HG02981 (cell line): ENCODE data around the gene KMT2D.

Experiments used
- ATAC-seq: cut with Tn5 transposase; IDR thresholded peaks from one replicate; pipeline ENCODE4 v1.9.1; 2021; ENCODE audit warnings: mild to moderate bottlenecking, moderate library complexity; ENCODE audit not compliant: unreplicated experiment

Gene KMT2D

DNA sequence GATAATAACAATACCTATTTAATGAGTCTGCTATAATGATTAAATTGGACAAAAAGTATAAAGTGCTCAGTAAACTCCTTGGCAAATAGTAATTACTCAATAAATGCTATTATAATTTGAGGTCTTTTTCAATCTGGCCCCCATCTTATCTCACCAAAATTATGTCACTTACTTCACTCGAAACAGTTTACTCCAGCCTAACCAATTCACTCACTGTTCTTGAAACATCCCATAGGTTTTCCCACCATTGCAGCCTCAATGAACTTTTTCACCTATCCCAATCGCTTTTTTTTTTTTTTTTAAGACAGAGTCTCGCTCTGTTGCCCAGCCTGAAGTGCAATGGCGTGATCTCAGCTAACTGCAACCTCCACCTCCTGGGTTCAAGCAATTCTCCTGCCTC lies 24.6 kb downstream of the KMT2D start:
- no peak for ATAC-seq

DNA sequence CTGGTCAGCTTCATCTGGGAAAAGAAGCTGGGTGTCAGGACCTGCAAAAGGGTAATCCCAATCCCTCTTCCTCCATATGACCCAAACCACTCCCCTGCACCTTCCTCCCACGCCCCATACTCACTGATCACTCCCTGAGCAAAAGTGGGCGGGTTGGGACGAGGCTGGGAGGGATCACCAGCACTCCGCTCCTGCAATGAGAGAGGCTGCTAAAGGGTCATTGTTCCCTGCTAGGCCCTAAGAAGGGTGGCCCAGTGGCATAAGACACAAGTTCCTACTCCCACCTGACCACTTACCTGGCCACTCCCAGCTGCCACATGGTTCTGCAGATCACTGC lies 26.3 kb downstream of the KMT2D start:
- no peak for ATAC-seq

DNA sequence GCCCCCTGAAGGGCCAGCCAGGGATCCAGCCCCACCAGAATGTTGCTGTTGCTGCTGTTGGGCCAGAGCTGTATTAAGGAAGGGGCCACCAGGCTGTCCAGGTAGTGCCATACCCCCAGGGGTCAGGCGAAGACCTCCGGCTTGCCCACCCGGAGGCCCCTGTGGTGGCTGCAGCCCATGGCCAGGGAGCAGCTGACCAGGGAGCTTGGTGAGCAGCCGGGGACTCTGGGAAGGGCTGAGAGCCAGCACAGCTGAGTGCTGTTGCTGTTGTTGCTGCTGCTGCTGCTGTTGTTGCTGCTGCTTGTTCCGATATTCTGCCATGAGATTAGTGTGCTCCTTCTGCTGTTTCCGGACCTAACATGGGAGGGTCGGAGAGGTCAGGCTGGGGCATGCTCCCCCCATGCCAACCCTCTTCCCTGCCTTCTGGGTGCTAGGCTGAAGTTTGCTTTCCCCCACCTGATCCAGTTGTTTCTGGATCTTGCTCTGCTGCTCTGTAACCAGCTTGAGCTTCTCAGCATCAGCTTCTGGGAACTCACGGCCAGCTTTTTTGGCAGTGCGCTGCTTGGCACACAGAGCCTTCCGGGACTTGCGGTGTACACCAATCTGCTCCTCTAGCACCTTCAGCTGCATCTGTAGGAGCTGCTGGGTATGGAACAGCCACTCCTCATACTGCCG lies 26.8 kb downstream of the KMT2D start:
- no peak for ATAC-seq

DNA sequence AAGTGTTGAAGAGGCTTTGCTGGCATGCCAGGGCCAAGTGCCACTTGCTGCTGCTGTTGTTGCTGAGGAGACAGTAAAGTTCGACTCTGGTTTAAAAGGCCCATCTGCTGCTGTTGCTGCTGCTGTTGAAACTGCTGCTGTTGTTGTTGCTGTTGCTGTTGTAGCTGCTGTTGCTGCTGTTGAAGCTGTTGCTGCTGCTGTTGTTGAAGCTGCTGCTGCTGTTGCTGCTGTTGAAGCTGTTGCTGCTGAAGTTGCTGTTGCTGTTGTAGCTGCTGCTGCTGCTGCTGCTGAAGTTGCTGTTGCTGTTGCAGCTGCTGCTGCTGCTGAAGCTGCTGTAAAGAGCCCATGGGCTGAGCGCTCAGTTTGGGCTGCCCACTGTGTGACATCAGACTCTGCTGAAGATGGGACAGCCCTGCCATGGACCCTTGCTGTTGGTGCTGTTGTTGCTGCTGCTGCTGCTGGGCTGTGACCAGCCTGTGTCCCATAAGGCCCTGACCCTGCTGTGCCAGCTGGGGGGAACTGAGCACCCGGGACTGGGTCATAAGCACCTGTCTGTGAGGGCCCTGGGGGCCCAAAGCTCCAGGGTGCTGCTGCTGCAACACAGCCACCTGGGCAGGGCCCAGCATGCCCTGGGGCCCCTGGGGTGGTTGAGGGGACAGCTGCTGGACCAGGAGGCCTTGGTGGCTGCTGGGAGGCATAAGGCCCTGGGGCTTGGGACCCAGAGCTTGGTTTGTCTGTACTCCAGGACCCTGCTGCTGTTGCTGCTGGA lies 27.7 kb downstream of the KMT2D start:
- ATAC-seq: no peak

DNA sequence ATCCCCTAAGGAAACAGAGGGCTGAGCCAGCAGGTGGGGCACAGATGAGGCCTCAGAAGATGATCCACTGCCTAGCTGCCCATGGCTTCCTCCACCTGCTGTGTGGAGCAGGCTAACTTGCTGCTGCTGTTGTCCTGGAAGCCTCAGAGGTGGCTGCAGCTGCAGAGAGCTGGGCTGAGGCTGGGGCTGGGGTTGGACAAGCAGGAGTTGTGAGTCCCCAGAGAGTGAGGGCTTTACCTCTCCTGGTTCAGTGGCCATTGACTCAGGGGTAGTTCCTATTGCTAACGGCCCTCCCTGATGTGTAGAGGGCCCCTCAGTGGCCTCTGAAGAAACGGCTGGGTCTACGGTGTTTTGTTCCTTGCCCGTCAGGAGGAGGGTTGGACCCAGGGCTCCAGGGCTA lies 28.3 kb downstream of the KMT2D start:
- ATAC-seq: no peak

DNA sequence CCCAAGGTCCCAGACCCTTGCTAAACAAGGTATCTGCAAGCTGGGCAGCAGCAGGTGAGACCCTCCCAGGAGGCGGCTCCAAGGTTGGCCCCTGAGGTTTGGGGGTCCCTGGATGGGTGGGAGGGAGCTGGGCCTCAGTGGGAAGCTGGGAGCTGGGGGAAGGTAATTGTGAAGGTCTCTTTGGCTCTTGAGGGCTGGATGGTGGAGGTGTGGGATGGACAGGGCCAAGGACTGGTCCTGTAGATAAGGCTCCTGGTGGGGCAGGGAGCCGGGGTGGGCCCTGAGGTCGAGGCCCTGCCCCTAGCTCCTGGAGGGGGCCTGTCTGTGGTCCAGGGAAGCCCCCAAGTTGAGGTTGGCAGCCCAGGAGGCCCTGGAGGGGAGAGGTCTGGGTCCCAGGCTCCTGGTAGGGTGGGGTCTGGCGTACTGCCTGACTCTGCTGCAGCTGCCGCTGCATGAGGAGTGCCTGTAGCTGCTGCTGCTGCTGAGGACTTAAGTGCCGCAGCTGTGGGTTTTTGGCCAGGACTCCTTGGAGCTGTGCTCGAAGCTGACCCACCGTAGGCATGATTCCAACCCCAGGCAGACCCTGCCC lies 28.9 kb downstream of the KMT2D start:
- ATAC-seq: no peak

DNA sequence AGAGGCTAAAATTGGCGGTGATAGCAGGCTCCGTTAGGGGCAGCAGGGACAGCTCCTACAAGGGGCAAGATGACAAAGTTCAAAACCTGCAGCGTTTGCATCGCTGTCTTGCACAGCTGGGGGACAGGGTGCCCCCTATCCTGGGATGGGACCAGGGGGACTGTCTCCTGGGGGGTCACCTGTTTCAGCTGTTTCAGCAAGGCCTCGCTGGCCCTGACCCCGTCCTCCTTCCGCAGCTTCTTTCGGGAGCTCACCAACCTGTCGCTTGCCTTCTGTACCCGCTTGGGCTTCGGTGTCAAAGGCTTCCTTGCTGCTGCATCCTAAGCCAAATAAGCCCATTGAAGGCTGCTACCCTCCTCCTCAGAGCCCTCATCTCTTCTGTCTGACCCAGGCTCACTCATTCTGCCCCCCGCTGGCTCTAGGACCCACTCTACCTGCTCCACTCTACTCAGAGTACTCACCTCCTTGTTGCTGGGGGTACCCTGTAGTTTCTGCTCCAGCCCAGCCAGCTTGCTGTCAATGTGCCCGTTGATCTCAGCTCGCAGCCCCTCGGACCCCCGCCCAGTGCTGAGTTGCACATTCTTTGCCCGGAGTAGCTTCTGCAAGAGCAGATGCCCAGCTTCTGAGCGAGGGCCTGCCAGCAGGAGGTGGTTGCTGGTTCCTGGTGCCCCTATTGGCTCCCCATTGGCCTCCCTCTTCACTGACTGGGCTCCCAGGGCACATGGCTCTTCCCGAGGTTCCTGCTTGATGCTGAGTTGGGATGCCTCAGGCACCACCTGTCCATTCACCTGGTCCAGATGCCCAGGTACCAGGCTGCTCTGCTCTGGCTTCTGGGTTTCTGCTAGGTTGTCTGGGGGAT lies 29.7 kb downstream of the KMT2D start:
- ATAC-seq: no peak

DNA sequence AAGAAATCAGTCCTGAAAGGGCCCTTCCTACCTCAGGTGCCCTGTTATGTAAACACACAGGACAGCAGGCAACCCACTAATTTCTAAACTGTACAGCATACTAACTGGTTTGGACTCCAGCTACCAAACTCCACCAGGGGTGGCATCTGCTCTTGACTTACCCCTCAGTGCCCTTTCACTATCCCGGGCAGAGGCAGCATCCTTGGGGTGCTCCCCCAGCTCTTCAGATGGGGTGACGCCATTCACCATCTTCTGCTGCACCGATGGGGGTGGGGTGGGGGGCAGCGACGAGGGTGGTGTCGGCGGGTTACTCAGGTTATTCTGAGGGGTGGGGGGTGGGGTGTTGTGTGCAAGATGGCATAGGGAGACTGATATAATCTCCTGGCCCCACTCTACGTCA lies 30.5 kb downstream of the KMT2D start:
- no peak for ATAC-seq

DNA sequence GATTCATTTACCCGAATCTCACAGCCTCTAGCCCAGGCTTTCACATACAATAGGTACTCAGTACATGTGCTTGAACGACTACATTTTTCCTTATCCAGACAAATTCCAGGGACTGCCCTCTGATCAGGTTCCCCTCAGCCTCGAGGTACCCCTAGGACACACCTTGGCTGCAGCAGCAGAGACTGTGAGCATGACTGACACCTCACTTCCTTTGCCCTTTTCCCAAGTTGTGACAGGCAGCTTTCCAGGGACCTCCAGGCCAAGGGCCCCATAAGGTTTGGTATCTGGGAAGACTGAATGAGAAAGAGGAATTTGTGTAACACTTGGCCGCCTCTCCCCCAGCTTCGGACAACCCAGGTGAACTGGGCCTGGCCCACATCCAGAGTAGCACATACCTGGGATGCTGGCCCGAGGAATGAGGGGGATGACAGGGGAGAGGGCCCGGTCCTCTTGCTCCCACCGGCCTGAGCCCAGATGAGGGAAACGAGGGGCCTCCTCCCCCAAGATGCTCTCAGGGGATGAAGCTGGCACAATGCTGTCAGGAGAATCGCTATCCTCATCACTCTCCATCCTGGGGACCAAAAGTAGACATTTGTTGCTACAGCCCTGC lies 31.8 kb downstream of the KMT2D start:
- no peak for ATAC-seq

DNA sequence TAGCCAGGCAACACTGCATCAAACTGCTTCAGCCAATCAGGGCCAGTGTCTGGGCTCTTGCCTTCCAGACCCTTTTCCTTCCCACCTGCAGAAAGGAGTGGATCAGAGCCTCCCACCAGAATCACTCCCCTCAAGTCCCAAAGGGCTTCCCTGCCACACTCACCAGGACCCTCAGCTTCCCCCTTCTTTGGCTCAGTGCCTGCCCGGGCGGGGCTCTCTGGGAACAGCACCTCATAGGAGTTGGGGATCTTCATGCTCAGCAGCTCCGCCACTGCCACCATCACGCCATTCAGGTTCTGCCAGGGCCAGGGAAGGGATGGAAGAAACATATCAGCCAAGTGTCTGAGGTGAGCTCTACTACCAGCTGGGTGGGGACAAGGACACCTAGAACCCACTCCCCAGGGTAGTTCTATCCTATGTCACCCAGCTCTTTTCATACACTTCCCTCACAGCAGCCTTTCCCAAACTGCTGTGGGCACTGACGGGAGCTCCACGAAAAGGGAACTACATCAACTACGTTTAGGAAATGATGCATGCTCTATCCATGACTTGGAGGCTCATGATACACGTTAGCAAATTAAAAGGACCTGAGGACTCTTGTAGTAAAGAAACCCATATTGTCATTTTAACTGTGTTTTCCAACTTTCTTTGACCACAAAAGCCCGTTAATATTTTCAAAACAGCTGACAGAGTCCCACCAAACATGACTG lies 32.6 kb downstream of the KMT2D start:
- ATAC-seq: no peak

DNA sequence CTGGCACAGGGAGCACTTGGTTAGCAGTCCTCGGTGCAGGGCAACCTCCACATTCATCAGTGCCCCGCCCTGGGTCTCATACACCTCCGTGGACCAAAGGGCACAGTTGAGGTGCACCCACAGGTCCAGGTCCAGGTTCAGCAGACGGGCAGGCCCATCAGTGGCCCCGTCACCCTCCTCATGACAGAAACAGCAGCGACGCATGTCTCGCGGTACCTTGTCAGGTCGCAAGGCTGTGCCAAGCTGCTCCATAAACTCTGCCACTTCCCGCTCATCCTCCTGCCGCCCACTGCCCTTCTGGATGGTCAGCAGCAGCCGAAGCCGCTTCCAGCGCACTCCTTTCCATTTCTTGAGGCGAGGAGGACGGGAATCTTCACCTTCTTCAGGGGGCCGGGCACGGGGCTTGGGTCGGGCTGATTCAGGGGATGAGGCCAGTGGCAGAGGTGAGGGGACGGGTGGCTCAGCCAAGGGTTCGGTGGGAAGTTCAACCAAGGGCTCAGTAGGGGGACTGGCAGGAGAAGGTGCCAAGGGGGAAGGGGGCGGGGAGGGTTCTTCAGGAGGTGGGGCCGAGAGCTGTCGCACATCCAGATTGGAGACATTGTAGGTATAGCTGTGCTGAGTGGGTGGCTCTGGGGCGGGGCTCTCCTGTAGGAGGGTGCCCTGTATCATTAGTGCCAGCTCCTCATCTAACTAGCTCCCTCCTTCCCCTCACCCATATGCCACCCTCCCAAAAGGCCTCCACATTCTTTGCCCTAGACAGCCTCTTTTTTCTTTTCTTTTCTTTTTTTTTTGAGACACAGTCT lies 33.7 kb downstream of the KMT2D start:
- no peak for ATAC-seq

DNA sequence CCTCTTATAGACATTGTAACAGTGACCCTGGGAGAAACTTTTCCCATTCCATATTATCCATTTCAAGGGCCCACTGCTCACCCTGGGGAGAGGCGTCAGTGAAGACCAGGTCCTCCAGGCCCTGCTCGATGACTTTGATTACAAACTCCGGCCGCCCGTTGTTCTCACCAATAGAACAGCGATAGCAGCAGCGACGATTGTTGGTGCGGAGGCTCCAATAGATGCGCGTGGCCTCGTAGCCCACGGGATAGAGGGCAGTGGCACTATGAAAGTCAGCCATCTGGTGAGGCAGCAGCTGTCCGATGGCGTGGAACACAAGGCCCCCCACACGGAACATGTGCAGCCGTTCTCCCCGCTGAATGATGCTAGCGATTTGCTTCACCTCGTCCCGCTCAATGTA lies 34.5 kb downstream of the KMT2D start:
- ATAC-seq: no peak

DNA sequence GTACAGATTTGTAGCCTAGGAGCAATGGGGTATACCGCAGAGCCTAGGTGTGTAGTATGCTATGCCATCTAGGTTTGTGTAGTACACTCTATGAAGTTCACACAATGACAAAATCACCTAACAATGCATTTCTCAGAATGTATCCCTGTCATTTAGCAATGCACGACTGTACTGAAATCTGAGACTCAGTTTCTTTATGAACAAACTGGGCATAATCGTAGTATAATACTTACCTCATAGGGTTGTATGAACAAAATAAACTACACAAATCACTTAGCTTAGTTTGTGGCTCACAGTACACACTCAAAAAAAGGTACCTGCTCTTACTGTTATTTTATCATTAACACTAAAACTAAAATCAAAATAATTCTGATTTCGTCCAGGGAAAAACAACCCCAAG lies 35.1 kb downstream of the KMT2D start:
- no peak for ATAC-seq

DNA sequence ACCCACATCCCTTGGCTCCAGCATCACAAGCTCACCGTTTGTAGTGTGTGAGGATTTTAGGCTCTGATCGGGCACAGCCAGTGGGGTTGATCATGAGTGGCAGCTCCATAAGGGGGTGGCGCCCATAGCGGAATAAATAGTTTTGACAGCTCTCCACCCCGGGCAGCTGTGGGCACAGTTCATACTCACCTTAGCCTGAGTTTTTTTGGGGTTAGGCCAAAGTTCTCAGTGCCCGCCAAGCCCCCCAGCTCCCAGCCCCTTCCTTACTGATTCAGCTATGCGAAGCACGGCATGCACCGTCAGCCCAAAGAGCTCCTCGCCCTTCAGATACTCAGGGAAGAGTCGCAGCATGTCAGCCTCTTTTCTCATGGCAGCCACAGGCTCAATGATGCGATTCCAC lies 36.1 kb downstream of the KMT2D start:
- no peak for ATAC-seq

DNA sequence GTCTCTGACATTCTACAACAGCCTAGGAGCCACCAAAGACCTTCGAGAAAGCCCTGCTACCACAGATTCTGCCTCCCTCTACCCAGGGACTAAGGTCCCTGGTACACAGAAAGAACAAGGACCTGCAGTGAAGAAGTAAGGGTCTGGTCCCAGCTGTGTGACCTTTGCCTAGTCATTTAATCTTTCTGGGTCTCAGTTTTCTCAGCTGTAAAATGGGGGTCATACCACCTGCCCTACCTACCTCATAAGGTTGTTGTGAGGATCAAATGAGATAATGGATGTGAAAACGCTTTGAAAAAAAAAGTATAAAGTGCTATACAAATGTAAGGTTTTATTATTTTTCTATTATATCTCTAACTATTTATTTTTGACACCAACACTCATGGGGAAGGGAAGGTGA lies 36.8 kb downstream of the KMT2D start:
- ATAC-seq: no peak

DNA sequence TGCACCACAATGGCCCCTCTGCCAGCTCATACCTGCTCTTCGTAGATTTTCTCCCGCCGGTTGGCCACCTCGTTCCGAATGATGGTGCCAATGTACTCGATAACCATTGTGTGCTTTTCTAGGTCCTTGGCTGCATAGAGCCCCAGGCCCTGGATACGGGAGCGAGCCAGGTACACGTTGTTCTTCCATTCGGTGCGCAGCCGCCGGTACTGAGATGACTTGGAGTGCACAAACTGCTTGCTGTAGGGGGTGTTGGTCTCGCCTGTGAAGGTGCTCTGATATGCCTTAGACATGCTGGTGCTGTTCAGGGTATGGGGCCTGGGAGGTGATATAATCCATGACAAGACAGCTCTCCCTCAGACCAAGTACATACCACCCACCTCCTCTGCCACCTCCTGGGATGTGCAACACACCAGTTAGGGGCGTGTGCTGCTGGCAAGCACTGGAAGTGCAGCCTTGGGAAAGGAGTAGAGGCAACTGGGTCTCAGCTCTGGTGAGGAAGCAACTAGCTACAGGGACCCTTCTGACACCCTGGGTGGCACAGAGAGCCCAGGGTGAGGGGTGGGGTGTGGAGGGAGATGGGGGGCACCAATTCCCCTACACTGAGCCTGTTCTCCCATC lies 37.9 kb downstream of the KMT2D start:
- no peak for ATAC-seq

DNA sequence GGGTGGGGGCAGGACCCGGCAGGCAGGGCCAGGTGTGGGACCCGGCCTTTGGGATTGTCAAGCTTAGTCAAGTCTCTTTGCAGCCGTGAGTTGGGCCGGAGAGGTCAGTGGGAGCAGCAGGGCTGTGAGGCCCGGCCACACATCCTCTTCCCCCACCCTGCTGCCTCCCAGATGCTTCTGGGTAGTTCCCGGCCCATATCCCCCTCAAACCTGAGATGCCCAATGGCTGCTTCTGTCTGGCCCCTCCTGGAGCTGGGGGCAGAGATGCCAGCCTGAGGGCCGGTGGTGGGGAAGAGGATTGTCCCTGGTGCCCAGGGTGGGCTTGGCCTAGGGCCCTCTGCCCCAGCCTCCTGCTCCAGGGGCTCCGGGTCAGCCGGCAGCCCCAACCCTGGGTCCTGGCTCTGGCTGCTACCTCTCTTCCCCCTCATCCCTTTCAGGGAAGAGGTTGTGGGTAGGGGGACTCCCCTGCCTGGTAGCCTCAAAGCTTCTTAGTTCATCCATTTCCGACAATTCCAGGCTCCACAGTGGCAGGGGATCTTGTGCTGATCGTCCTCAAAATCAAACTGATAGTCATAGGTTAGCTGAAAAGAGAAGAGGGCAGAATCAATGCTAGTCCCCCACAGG lies 39.2 kb downstream of the KMT2D start:
- ATAC-seq: no peak

DNA sequence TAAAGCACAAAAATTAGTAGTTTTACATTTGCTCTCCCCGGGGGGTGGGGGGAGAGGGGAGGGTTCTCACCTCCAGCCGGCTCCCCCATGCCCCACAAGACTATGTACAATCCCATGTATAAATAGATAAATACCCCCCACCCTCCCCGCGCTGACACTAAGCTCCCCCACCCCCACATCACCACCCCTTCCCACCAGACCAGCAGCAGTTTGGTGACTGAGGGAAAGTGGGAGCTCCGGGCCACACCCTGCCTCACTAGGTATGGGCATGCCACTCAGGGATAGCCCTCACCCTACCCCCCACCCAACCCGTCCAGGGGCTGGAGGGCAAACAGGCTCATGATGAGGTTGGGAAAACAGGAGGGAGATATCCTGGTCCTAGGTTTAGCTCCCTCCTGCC lies 40.2 kb downstream of the KMT2D start:
- no peak for ATAC-seq
